ENCODE measurements around the gene PTPRF.
"Not testable (repeated sequence)": the region's sequence is repeated elsewhere in the genome, so short reads cannot be mapped to it uniquely, and the experiment has no call there.

The PTPRF gene

DNA sequence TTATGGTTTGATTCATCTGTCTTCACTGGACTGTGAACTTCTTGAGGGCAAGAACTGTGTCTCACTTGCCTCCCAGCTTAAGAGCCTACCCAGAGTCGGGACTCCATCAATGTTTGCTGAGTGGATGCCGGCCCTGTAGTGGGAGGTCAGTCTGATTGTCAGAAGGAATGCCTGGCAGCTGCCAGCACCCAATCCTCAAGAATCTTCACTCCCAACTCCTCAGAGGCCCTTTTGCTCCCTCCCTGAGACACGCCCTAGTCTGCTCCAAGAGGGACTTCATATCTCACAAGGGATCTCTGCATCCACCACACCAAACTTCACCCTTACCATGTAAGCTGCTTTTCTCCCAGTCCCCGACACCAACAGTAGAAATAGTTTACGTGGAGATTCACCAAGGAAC is 104.0 kb downstream of the PTPRF start:
- no peak for DNase-seq (ENCODE audit: low read depth)

DNA sequence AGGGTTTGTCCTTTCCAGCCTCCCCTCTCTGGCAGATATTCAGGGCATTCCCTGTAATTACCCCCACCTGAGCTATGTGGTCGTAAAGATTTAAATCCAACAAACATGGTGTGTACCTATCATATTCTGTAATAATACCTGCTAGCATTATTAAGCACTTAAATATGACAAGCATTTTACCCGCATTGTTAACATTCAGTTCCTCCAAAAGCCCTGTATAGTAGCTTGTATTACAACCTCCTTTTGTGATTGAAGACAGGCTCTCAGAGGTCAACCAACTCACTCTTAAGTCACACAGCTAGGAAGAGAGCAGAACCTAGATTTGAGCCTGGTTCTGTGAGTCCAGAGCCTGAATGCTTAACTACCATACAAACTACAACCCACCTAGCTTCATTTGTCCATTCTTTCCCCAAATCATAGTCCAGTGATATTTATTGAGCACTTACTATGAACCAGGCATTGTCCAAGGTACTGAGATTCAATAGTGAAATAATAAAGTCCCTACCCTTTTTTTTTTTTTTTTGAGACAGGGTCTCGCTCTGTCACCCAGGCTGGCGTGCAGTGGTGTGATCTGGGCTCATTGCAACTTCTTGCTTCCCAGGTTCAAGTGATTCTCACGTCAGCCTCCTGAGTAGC is 105.4 kb downstream of the PTPRF start:
- DNase-seq (ENCODE audit: low read depth) = no peak

DNA sequence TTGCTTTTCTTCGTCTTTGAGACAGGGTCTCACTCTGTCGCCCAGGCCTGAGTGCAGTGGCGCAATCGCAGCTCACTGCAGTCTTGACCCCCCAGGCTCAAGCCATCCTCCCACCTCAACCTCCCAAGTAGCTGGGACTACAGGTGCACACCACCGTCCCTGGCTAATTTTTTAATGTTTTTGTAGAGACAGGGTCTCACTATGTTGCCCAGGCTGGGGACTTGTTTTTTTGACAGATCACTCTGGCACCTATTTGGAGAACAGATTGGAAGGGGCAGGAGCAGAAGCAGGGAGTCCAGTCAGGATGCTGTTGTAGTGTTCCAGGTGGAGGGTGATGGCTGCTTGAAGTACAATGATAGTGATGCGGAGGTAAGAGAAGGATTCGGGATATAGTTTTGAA is 106.6 kb downstream of the PTPRF start:
- DNase-seq (ENCODE audit: low read depth) = no peak

DNA sequence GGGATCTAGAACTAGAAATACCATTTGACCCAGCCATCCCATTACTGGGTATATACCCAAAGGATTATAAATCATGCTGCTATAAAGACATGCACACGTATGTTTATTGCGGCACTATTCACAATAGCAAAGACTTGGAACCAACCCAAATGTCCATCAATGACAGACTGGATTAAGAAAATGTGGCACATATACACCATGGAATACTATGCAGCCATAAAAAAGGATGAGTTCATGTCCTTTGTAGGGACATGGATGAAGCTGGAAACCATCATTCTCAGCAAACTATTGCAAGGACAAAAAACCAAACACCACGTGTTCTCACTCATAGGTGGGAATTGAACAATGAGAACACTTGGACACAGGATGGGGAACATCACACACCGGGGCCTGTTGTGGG is 107.7 kb downstream of the PTPRF start:
- not testable (repeated sequence) for DNase-seq (ENCODE audit: low read depth)

DNA sequence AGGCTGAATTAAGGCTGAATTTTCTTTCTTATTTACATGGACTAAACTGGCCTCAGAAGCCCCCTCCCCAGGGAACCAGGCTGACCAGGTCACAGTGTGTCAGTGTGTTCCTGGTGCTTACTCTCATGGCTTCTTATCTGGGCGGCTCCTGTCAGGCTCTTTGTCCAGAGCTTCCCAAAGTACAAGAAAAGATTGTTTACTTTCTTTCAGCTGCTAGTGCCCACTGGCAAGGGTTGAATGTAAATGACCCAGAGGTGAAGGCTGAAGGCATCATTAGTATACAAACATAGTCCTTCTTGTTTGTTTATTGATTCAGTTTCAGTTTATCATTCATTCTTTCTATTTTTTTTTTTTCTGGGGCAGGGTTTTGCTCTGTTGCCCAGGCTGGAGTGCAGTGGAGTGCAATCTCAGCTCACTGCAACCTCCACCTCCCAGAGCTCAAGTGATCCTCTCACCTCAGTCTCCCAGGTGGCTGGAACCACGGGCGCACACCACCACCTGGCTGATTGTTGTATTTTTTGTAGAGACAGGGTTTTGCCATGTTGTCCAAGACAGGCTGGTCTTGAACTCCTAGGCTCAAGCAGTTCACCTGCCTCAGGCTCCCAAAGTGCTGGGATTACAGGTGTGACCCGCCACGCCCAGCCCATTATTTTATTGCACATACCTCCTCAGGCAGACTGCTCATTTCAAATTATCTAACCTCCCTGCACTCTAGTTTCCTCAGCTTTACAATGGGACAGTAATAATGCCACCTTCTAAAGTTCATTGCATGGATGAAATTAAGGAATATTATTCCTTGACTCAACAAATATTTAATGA is 109.5 kb downstream of the PTPRF start:
- DNase-seq (ENCODE audit: low read depth) = no peak

DNA sequence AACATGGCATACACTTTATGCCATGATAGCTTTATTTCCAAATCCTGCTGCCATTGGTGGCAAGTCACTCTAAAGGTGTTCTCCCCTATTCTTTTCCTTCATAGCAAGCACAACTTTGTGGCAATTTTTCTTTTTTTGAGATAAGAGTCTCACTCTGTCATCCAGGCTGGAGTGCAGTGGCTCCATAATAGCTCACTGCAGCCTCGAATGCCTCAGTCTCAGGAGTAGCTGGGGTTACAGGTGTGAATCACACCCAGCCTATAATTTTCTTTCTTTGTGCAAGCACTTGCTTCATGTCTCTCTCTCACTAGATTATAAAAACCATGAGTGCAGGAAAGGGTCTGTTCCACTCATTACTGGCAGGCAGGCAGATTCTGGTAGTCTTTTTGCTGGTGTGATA is 113.9 kb downstream of the PTPRF start:
- no peak for DNase-seq (ENCODE audit: low read depth)

DNA sequence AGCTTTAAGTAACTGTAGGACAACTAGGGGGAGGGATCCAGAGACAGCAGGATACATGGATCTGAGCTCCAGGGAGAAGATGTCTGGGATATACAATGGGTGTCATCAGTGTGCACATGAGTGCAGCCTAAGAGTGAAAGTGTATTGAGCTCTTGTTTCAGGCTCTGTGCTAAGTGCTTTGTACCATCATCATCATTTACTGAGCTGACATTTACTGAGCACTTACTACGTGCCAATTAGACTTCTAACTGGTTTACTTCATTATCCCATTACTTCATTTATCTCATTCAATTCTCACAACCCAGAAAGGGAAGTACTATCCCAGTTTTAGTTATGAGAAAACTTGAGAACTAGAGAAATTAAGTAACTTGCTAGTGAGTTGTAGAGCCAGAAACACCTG is 114.8 kb downstream of the PTPRF start:
- no peak for DNase-seq (ENCODE audit: low read depth)

DNA sequence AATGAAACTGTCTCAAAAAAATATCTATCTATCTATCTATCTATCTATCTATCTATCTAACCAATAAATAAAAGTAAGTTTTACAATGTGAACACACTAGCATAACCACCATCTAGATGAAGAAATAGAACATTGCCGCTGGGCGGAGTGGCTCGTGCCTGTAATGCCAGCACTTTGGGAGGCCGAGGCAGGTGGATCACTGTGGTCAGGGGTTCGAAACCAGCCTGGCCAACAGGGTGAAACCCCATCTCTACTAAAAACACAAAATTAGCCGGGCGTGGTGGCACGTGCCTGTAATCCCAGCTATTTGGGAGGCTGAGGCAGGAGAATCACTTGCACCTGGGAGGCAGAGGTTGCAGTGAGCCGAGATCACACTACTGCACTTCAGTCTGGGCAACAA is 116.6 kb downstream of the PTPRF start:
- not testable (repeated sequence) for DNase-seq (ENCODE audit: low read depth)

DNA sequence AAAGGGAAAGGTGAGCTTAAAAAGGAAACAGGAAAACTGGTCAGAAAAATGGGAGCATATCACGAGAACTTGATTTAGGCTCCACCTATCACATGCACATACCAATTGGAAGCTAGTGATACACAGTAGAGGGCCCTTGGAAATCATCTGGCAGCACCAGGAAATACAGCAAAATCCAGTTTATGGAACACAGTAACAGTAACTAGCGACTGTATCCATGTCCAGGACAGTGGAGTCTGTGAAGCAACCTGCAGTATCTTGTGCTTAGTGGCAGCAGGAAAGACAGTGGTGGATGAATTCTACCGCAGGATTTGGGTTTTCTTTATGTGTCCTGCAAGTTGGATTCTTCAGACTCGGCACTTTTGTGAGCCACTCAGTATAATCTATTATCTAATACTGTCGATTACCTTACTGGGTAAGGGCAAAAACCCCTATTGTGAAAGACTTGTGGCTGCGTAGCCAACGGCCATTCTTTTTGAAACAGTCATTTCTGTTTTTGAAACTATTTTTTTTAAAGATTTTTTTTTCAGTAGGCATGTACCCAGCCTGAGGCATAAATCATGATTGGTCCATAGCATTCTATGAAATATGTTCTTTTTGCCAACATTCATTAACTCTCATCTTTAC is 117.7 kb downstream of the PTPRF start:
- no peak for DNase-seq (ENCODE audit: low read depth)

DNA sequence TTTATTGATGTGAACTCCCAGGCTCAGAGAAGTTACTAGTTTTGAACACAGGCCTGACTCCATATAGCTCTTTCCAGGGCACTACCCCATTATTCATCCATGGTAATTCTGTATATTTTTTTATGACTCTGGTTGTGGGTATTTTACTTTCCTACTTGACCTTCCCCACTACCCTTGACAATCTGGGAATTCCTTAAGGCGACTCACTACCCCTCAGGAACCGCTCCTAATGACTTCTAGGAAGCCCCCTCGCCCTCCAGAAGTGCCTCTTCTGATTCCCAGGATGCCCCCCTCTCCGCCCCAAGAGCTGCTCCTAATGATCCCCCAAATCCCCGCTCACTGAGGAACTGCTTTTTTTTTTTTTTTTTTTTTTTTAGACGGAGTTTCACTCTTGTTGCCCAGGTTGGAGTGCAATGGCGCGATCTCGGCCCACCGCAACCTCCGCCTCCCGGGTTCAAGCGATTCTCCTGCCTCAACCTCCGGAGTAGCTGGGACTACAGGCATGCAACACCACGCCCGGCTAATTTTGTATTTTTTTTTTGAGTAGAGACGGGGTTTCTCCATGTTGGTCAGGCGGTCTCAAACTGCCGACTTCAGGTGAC is 118.3 kb downstream of the PTPRF start:
- DNase-seq (ENCODE audit: low read depth) = no peak

DNA sequence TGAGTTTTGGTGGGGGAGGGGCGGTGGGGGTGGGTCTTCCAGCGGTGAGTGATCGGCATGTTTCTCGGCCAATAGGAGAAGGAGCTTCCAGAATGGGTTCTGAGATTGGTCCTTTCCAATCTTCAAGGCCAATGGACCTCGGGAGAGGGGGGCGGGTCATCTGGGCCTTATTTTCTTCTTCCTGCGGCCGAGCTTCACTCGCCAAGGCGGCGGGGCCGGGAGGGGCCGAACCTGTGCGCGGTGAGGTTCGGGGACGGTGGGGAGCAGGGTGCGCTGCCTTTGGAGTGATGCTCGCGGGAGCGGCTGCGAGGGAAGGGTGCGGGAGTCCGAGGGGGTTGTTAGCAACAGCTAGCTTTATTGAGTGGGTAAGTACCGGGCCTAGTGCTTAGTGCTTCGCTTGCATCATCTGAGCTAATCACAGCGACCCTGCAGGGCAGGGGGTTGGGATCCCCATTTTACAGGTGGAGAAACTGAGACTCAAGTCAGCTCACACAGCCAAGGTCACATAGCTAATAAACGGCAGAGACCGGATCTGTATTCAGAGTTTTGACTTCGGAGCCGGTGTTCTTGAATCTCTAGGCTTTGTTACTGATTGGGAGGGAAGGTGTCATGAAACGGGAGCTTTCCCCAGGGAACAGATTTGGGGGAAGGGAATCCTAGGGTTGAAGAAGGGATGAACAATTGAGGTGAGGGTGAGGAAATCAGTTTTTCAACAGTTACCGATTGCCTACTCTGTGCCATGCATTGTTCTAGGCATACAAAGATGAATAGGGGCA is 119.8 kb downstream of the PTPRF start:
- DNase-seq (ENCODE audit: low read depth) = peak; percentile 84

DNA sequence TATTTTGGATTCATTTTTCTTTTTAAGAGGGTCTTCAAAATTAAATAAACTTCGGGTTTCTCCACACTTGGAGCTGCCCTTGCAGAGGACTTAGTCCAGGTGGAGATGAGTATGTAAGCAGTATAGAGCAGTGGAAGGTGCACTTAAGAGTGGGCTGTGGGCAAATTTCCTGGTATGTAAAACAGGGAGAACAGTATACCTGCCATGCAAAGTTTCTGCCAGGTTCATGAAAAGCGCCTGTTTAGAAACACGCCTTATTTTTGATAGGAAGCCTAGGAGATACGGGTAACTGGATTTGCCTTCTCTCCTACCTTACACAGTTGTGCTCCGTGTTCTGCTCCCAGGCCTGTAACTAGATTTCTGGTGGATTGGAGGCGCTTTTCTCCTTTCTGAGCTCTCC is 120.5 kb downstream of the PTPRF start:
- no peak for DNase-seq (ENCODE audit: low read depth)

DNA sequence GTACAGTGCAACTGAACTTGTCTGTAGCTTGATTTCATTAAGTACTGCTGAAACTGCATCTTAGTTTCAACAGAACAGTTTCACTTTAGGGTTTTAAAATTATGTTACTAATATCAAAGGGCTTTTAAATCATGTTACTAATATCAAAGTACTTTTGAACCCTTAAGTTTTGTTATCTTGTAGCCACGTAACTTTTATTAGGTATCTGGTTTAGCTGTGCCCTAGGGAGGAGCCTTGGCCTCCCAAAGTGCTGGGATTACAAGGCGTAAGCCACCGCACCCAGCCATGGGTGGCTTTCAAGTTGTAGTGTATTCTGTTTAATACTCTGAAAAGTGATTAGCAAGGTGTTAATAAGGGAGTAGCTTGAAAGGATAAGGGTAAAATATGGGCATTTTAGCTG is 121.2 kb downstream of the PTPRF start:
- DNase-seq (ENCODE audit: low read depth) = no peak

DNA sequence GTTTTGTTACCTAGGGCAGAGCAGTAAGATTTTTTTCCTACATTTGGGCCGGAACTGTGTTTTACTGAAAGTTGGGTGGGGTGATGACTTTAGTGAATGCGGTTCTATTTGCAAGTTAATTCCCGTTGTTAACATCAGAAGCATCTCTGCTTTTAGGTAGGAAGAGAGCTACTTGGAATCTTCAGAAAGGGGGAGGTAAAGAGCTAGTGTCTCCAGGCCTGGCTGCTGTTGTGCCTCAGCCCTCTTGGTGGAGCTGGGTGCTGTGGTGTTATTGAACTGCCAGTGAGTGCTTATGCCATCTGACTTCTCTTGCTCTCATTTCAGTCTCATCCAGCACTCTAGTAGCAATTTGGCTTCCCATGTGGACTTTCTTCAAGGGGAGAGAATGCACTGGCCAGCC is 122.7 kb downstream of the PTPRF start:
- DNase-seq (ENCODE audit: low read depth) = no peak

DNA sequence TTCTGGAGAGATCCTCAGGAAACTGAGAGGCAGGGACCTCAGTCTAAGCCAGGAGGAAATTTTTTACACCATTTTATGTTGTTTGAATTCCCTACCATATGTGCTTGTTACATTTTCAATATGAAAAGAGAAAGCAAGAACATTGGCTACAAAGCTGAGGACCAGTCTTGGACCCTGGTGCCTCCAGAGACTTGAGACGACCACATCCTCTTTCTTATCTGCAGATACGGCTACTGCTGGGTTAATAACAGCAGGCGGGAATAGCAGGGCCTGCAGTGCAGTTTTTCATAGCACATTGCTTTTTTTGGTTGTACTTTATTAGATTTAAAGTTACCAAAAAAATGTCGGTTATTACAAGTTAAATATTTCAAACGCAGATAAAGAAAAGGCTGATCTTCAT is 123.2 kb downstream of the PTPRF start:
- DNase-seq (ENCODE audit: low read depth) = no peak

DNA sequence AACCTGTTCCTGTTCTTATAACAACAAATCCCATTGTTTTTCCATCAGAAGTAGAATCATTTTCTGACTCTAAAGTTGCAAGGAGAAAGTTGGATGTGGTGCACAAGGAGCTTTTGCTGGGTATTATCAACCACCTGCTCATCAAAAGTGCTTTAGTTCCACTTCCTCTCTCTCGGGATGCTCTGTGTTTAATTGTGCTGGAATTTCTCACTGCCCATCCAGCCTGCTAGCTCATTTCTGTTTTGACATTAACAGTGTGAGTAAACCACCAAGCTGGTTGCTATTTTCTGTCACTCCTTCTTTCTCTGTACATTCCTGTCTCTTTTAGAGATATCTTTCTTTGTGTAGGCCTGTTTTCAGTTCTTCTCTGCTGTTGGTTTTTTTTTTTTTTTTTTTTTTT is 125.3 kb downstream of the PTPRF start:
- DNase-seq (ENCODE audit: low read depth) = no peak

DNA sequence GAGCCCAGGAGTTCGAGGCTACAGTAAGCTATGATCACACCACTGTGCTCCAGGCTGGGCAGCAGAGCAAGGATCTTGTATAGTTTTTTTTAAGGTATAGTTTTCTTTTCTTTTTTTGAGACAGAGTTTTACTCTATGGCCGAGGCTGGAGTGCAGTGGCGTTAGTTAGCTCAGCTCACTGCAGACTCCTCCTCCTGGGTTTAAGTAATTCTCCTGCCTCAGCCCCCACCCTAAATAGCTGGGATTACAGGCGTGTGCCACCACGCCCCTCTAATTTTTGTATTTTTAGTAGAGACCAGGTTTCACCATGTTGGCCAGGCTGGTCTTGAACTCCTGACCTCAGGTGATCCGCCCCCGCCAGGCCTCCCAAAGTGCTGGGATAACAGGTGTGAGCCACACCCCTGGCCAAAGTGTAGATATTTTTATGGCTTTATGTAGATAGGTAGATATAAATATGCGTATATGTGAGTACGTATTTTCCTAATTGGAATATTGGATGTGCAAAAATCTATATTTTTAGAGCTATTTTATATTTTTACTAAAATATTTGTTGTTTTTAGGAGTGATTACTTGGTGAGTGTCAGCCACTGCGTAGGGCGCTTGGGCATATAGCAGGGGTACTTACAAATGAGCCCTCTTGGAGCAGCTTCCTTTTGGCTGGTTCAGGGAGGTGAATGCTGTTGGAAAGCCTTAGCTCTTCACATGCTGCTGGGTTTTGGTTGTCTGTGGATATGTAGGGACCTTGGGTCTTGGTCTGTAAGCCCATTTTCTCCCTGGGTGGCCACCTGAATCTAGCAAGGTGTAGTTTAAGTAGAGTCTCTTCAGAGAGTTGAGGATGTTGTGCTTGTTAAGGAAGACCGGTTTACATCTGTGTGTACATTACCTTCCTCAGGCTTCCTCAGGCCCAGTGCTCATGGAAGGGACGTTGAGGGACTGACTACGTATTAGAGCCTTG is 128.8 kb downstream of the PTPRF start:
- no peak for DNase-seq (ENCODE audit: low read depth)

DNA sequence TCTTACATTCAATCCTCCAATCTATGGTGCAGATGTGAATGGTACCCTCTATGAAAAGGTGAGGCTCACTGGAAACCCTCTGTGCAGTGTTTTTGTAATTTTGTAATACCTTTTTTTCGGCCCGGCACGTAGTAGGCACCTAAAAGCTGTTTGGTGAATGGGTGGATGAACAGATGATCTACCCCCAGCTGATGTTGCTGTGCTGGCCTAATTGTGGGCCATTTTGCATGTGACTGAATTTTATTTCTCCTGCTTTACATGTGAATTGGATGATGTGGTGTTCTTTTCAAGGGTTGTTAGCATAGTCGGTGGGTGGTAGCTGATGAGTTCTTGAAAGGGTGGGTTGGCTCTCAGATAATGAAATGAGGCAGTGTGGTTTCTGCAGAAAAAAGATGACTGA is 129.7 kb downstream of the PTPRF start:
- DNase-seq (ENCODE audit: low read depth) = no peak

DNA sequence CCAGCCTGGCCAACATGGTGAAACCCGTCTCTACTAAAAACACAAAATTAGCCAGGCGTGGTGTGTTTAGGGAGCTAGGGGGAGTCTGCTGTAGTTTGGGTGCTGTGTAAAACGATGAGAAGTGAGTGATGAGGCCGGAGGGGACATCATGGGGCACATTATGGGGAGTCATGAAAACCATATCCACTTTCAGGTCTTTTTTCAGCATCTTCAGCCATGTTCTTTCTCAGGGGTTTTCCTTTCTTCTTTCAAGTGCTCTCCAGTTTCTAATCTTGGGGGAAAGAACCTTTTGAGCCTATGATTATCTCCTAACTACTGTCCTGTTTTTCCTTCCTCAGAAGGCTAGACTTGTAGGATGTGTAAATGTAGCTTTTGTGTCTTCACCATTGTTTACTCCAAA is 133.7 kb downstream of the PTPRF start:
- no peak for DNase-seq (ENCODE audit: low read depth)

DNA sequence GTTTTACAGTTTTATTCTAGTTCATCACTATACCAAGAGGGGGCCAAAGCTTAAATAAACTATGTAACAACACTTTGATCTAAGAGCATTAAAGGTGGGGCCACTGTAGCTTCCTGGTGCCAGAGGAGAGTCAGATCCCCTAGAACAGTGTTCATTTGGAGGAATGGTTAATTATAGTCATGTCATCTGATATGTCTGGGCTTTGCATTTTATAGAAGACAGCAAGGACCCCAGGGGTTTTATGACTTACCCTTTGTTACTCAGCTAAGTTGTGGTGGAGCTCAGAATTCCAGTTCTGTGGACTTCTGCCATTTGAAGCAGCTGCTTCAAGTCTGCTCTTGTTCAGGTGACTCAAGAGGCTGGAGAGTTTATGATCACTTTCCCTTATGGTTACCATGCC is 135.9 kb downstream of the PTPRF start:
- no peak for DNase-seq (ENCODE audit: low read depth)

DNA sequence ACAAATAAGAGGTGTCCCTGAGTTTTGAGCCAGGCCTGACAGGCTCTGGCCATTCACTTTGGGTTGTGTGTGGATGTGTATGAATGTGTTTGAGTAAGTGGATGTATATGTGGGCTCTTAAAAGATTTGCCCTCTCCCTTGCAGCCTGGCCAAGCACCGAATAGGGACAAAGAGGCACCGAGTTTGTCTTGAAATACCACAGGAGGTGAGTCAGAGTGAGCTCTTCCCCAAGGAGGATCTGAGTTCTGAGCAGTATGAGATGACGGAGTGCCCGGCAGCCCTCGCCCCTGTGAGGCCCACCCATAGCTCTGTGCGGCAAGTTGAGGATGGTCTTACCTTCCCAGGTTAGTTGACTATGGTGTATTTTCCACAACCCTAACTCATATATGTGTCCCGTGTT is 138.3 kb downstream of the PTPRF start:
- DNase-seq (ENCODE audit: low read depth) = no peak

Data from activated T-cell treated with anti-CD3 and anti-CD28 coated beads for 24 hours (primary cell).